Activated naive CD4-positive, alpha-beta T cell treated with anti-CD3 and anti-CD28 coated beads, Interleukin-2, amount 50 U/mL, for 16 hours (primary cell): ENCODE results near the gene MSI2.
A peak's percentile ranks its signal among the peaks of the same experiment; 100 is the strongest.

ENCODE experiments used
- DNase-seq: peaks from one replicate; pipeline ENCODE4 v3.0.0-alpha.2; 2020

The MSI2 gene

GRCh38 chr17:57443781-57444180 lies 187.5 kb downstream of the MSI2 start:
- no peak for DNase-seq

GRCh38 chr17:57444682-57445450 lies 188.5 kb downstream of the MSI2 start:
- no peak for DNase-seq

GRCh38 chr17:57445772-57446472 lies 189.6 kb downstream of the MSI2 start:
- no peak for DNase-seq

DNA sequence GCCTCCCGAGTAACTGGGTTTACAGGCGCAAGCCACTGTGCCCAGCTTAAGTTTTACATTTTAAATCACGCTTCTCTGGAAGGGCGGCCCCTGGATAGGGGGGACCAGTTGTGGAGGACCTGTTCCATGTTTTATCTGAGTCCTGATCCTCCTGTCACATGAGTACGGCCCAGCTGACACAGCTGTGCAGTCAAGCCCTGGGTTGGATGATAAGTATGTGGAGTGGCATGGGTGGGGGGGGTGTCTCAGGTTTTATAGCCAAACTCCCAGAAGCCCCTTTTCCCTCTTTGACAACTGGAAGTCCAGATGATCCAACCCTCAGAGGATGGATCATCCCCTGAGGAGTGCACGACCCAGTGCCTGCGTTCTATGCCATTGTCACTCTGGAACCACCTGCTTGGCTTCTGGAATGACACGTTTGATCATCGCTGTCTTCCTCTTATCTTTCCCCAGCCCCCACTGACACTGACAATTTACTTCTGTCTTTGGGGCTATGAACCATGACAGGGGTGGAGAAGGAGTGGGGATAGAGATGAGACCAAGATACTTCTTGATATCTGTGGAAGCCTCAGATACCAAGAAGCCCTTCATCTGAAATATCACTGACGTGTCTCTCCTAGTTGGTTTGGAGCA lies 191.2 kb downstream of the MSI2 start:
- no peak for DNase-seq

- no peak for DNase-seq
Observed at GRCh38 chr17:57447990-57448758, 191.9 kb downstream of the MSI2 start.

GRCh38 chr17:57448759-57449283 lies 192.5 kb downstream of the MSI2 start:
- no peak for DNase-seq

- no peak for DNase-seq
Observed at GRCh38 chr17:57451191-57451590, 194.9 kb downstream of the MSI2 start.

- DNase-seq = no peak
Observed at GRCh38 chr17:57451643-57452042, 195.3 kb downstream of the MSI2 start.

DNA sequence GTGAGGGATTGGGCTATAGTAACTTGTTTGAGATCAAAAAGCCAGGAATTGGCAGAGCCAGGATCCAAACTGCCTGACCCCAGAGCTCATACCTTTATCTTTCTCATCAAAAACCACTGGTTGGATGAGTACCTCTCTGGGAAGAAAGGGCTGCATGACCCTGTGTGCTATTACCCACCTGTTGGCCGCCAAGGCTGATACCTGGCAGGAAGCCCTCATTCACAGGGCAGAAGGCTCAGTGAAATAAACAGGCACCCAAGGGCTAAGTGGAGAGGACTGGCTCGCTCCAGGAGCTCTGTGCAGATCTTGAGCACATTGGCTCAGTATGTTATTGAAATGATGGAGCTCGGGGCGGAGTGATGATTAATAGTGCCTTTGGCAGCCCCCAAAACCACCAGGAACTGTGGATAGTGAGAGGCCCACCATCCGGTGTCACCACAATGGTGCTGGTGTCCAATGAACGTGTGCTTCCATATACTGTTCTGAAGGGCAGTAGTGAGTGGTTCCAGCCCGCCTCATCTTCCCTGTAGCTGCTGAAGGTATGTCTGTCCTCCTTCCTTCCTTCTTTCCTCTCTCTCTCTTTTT lies 197.6 kb downstream of the MSI2 start:
- no peak for DNase-seq

- DNase-seq = no peak
Observed at GRCh38 chr17:57454729-57455062, 198.4 kb downstream of the MSI2 start.

DNA sequence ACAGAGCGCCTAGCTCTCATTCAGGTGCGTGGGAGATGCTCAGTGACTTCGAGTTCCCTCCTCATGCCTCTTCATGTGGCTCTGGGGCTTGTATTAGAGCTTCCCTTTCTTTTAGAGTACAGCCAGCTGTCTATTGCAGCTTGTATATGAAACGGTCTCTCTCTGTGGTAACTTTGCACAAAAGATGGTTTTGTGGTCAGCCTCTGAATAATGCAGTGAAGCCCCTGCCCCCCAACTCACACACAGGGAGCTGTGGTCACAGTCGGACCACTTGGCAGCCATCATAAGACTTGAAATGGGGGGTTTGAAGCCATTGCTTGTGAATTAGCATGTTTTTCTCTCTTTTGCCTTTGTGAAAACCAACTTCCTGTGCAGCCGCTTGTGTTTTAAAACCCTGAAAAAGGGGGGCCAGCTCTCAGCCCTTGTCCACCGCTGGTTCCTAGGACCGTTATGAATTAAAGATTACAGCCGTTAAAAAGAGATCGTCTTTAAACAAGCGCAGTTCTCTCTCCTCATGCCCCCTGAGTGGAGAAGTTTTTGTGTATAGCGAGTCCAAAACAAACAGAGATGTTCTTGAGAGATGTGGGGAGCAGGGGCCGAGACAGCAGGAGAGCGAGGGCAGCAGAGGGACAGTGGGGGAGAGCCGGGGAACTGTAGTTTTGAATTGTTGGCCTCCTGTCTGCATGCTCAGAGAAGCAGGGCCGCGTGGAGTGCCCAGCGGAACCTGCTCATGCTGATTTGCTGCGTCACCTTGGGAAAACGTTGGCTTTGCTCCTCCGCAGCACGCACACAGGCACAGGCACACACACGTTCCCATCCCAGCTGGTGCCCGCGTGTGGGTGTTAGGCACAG lies 199.0 kb downstream of the MSI2 start:
- DNase-seq = peak; percentile 28

- no peak for DNase-seq
Observed at GRCh38 chr17:57456622-57457021, 200.3 kb downstream of the MSI2 start.

DNA sequence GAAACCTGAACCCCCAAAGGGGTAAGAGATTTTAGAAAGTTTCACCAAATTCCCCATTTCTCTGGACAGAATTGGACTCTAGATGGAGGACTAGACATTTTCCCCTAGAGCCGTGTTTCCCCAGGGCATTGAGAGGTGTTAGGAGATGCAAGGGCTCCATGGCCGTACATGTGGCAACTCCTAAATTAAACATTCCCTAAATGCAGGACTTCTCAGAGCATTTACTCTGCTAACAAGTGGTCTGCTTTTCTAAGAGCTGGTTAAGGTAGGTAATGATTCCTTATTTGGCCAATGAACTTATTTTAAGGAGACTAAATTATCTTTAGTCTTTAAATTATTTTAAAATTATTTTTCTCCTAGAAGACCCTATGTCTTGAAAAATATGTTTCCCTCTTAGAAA lies 200.9 kb downstream of the MSI2 start:
- DNase-seq = no peak

- DNase-seq = no peak
Observed at GRCh38 chr17:57458718-57459285, 202.5 kb downstream of the MSI2 start.

- no peak for DNase-seq
Observed at GRCh38 chr17:57459286-57459915, 203.1 kb downstream of the MSI2 start.

GRCh38 chr17:57461082-57461481 lies 204.8 kb downstream of the MSI2 start:
- no peak for DNase-seq

DNA sequence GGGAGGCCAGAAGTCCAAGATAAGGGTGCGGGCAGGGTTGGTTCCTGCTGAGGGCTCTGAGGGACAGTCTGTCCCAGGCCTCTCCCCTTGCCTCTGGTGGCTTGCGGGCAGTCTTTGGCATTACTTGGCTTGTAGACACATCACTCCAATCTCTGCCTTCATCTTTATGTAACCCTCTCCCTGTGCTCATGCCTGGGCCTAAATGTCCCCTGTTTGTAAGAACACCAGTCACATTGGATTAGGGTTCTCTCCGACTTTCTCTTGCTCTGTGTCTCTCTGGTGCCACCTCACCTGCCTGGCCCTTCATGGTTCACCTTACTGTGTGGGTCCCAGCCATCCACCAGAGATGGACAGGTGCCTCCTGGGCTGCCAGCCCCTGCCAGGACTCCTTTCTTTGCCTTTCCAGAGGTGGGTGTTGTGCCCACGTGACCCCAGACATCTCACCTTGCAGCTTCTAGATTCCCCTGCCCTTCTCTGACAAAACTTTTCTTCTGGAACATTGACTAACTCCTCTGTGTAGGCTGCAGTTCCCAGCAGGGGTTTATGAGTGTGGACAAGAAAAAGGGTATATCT lies 205.8 kb downstream of the MSI2 start:
- DNase-seq = no peak

- peak; percentile 76 for DNase-seq
Observed at GRCh38 chr17:57463103-57463885, 207.0 kb downstream of the MSI2 start.

- DNase-seq = no peak
Observed at GRCh38 chr17:57464191-57464864, 208.0 kb downstream of the MSI2 start.
